NCI-H510A treated with DMSO at 0.1 percent for 48 hours (cell line): Measurements from ENCODE around the gene UST.
A peak's percentile ranks its signal among the peaks of the same experiment; 100 is the strongest.
"Not testable (repeated sequence)": the region's sequence is repeated elsewhere in the genome, so short reads cannot be mapped to it uniquely, and the experiment has no call there.

Experiments
- DNase-seq: peaks from one replicate; lab custom pipeline; 2025; lab: John Stamatoyannopoulos, UW

Gene UST

GRCh38 chr6:148765898-148766808 lies 19.3 kb downstream of the UST start:
- DNase-seq: no peak

GRCh38 chr6:148768646-148769270 lies 21.9 kb downstream of the UST start:
- DNase-seq: no peak

- no peak for DNase-seq
Observed at GRCh38 chr6:148769304-148769968, 22.6 kb downstream of the UST start.

GRCh38 chr6:148770408-148771211 lies 23.8 kb downstream of the UST start:
- peak; percentile 21 for DNase-seq

DNA sequence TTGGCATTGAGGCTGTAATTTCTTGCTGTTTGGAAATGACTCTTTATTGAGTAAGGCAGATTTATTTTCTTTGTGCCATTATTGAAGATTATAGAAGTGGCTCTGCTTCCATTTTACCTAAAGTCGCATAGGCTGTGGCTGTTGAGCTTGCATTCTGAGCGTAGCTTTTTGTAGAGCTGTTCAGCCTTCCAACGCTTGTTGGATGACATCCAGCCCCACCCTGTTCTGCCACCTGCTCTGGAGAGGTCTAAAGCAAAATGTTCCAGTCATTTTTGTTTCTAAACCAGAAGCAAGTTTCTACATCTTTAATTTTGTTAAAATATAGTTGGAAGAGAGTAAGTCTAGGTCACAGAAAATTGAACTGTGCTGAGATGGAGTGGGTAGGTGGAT lies 24.4 kb downstream of the UST start:
- peak; percentile 34 for DNase-seq

DNA sequence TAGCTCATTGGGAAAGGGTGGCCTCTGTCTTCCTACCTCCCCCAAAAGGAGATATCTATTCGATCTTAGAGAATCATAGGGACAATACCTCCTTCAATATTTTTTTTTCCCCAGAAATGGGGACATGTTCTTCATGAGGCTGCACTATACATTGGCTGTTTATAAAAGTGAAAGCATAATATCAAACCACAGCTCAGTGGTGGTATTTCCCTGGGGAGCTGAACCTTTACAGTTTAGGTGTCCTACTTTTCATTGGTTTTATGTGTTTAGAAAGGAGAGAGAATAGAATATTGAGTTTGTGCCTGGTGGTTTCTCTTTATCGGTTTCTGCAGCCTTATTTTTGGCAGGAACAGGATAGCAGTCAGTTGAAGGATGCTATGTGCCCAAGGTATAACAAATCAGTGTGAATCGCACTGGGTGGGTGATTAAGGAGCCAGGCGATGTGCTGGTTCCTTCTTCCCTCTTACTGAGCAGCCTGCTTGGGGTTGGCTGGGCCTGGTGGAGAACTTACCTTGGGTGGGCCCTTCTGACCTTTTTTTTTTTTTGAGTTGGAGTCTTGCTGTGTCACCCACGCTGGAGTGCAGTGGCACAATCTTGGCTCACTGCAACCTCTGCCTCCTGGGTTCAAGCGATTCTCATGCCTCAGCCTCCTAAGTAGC lies 25.2 kb downstream of the UST start:
- no peak for DNase-seq

GRCh38 chr6:148775161-148775560 lies 28.3 kb downstream of the UST start:
- no peak for DNase-seq

DNA sequence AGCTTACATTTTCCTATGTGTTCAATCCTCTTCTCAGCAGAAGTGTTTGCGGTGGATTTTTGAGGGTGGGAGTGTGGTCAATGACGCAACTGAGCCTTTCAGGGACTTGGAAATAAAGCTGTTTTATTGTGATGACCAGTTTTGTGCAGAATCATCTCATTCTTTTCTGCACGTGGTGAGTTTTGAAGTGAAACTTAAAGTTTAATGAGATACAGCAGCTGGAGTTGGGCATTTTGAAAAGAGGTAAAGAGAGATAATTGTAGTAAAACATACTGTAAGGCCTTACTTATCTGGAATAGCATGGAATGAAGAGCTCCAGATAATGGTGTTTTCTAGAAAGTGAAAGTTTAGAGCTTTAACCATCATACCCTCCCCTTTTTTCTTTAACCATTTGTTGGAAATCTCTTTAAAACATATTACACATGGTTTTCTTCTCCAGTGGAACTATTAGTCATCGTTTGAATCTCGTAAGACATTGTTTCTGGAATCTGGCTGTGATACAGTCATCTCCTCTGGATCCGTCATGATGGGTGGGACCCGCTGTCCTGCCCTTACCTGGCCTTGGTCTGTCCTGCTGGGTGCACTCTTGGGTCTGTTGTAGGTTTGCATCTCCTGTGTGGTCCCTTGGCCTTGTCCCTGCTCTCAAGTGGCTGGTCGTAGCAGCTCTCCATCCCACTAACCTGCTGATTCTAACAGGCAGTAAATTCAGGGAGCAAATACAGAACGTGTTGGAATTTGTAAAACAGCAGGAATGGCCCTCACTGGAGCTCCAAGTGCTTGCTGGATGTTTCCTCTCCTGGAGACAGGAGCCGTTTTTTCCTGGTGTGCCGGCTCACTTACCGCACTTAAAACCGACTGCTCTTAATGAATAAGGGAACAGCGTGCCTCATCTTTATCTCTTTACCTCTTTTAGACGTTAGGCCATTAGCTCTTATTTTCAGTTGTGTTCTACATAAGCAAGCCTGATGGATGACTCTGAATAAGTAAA lies 29.8 kb downstream of the UST start:
- DNase-seq: no peak

GRCh38 chr6:148779142-148779562 lies 32.3 kb downstream of the UST start:
- DNase-seq: no peak

- DNase-seq: not testable (repeated sequence)
Observed at GRCh38 chr6:148780423-148780822, 33.6 kb downstream of the UST start.

- DNase-seq: no peak
Observed at GRCh38 chr6:148780918-148781436, 34.1 kb downstream of the UST start.

DNA sequence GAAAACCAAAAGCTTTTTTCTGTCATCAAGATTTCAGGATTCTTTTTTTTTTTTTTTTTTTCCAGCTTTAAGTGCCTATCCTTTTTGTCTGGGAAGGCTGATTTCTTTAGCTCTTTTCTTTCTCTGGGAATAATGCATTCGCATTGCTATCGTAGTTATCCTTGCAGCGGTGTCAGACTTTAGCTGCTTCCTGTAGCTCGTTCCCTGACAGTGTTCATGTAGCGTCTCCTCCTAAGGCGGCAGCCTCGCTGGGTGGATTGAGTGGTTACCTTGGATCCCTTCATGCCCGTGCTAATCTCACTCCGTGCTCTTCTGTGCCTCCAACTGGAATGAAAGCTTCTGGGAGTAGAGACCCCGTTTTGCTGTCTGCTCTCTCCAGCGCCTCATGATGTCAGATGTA lies 43.1 kb downstream of the UST start:
- no peak for DNase-seq

- no peak for DNase-seq
Observed at GRCh38 chr6:148790404-148790803, 43.6 kb downstream of the UST start.

- no peak for DNase-seq
Observed at GRCh38 chr6:148790817-148791216, 44.0 kb downstream of the UST start.

DNA sequence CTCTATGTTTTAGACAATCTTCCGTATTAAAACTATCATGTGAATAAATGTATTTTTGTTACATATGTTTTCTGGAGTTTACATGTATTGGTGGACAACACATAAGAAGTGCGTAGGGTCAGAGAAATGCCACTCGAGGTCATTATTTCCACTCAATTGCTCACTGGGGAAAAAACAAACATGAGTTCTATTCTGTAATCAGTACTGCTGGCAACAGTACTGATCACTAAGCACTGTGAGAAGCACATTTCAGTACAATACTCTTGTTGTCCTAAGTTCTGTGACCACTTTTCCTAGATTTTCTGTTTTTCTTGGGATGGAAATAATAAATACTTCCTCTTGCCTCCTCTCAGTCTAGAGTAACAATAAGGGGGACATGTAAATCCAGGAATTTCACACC lies 44.5 kb downstream of the UST start:
- no peak for DNase-seq

DNA sequence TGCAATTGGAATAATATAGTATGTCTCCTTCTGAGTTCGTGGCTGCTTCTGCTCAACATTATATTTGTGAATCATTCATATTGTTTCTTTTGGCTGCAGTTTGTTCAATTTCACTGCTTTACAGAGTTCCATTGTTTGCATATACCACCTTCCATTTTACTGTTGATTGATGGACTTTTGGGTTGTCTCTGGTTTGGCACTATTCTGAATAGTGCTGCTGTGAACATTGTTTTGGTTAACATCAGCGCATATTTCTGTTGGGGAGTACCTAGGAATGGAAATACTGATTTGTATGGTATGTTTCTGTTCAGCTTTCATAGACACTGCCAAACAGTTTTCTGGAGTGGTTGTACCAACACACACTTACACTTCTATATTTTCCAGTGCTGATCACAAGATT lies 46.9 kb downstream of the UST start:
- no peak for DNase-seq

DNA sequence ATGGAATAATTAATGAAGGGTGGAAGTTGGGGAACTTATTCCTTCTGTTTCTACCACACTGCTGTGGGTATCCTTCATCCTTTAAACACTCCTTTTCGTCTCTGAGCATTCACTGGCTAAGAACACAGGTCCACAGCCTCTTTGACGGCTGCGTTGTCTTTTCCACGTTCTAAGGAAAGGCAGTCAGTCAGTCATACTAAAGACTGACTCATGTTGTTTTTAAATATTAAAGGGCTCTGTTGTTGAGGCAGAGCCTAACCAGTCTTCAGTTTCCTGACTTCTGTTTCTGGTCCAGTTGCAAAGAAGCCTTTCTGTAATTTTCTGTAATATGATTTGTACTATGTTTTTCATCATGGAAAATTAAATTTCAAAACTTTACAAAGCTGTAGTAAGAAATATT lies 48.0 kb downstream of the UST start:
- DNase-seq: no peak

DNA sequence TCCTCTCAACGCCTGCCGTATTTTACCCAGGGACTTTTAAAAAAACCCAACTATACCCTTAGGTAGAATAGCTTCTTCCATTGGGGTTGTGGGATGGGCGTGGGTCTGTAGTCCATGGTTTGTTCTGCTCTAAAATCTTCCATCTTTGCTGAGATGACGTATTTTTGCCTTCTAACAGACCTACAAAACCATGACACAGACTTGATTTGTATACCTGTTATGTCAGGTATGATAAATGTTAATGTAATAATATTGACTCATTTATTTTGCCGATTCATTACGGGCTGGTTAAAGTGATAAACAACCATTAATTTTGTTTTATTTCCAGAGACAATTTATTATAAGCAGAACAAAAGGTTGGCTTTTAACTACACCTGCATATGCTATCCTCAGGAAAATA lies 48.7 kb downstream of the UST start:
- no peak for DNase-seq

DNA sequence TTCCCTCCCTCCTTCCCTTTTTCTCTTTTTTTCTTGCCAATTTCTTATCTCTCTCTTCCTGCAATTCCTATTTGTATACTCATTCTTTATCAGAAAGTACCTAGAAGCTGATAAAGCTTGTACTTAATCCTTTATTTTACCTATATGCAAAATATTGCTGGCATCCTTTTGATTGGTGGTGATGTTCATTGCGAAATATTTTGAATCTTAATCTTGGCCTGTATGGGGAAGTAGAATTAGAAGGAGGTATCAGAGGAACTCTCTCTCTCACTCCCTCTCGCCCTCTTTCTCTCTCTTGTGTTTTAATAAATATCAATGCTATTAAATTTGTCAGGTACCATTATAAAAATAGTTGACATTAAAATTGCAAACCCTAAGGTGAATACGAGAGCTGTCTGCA lies 52.8 kb downstream of the UST start:
- no peak for DNase-seq

- no peak for DNase-seq
Observed at GRCh38 chr6:148800536-148800935, 53.7 kb downstream of the UST start.
